Measurements from ENCODE around the gene VSX1. TPM values are rescaled to one million over a fixed set of nuclear protein-coding genes. Genes with fewer than 3 reads are reported as not detected.

The VSX1 gene
- total RNA-seq, 1 donor from 2014 or later = not detected

GRCh38 chr20:25076731-25077609 lies 5.0 kb downstream of the VSX1 start:
- Histone ChIP-seq H3K36me3 (no peaks in the 10 kb centered on the region), H3K4me1 (peaks cover 17% of the 10 kb centered on the region), H3K27ac (no peak overlapping the region), H3K27me3 (ENCODE audit: low read depth) (peaks cover 69% of the 10 kb centered on the region), H3K9me3 (no peaks in the 10 kb centered on the region), H3K4me3 (peak overlapping the region; percentile 38)
- ATAC-seq (peak; percentile 47 to 53), DNase-seq (no peak)
- intact Hi-C loops (cut with DNase I) = no loop called here
- TF ChIP-seq, protein P1, sequence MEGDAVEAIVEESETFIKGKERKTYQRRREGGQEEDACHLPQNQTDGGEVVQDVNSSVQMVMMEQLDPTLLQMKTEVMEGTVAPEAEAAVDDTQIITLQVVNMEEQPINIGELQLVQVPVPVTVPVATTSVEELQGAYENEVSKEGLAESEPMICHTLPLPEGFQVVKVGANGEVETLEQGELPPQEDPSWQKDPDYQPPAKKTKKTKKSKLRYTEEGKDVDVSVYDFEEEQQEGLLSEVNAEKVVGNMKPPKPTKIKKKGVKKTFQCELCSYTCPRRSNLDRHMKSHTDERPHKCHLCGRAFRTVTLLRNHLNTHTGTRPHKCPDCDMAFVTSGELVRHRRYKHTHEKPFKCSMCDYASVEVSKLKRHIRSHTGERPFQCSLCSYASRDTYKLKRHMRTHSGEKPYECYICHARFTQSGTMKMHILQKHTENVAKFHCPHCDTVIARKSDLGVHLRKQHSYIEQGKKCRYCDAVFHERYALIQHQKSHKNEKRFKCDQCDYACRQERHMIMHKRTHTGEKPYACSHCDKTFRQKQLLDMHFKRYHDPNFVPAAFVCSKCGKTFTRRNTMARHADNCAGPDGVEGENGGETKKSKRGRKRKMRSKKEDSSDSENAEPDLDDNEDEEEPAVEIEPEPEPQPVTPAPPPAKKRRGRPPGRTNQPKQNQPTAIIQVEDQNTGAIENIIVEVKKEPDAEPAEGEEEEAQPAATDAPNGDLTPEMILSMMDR (IDR thresholded peaks at IDR 0.05) = no peak

- H3K36me3 ChIP-seq = no peaks in the 10 kb centered on the region
- no peak overlapping the region for H3K27ac ChIP-seq
- no peak overlapping the region for H3K4me3 ChIP-seq
- TF ChIP-seq, protein P1 (IDR thresholded peaks at IDR 0.05) = no peak
- H3K27me3 ChIP-seq (ENCODE audit: low read depth) = peaks cover 68% of the 10 kb centered on the region
- no peak for DNase-seq
- ATAC-seq = no peak
- no peaks in the 10 kb centered on the region for H3K9me3 ChIP-seq
- peaks cover 17% of the 10 kb centered on the region for H3K4me1 ChIP-seq
- intact Hi-C loops (cut with DNase I) = no loop called here
These were observed 5.7 kb downstream of the VSX1 start for GRCh38 chr20:25076201-25076600.

DNA sequence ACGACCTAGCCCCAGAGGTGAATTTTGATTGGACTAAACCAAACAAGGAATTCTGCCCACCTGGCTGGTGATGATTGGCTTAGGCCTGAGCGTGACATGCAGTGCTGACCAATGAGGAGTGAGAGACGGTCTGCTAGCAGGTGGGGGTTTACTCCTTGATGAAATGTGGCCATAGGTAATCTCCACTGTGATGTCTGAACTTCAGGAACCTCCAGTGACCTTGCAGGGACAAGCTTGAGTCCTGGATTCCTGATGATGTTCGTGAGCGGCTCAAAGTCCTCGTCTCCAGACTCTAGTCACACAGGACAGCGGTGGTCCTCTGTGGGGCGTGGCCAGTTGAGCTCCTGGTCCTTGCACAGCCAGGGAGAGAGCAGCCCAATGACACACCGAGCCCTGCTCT lies 8.4 kb downstream of the VSX1 start:
- intact Hi-C loops (cut with DNase I) = no loop called here
- no peak for DNase-seq
- TF ChIP-seq, protein P1 (IDR thresholded peaks at IDR 0.05) = no peak

GRCh38 chr20:25072226-25072811 lies 9.6 kb downstream of the VSX1 start:
- Histone ChIP-seq H3K36me3 (no peaks in the 10 kb centered on the region), H3K4me3 (no peak overlapping the region), H3K27me3 (ENCODE audit: low read depth) (peaks cover 49% of the 10 kb centered on the region), H3K27ac (no peak overlapping the region), H3K4me1 (peaks cover 8% of the 10 kb centered on the region), H3K9me3 (no peaks in the 10 kb centered on the region)
- ATAC-seq = no peak
- TF ChIP-seq, protein P1 (IDR thresholded peaks at IDR 0.05) = no peak
- intact Hi-C loops (cut with DNase I) = no loop called here
- DNase-seq = no peak

More for the DNA sequence above, 8.4 kb downstream of the VSX1 start:
- Histone ChIP-seq H3K27ac (no peak overlapping the region), H3K4me3 (no peak overlapping the region), H3K27me3 (ENCODE audit: low read depth) (peaks cover 61% of the 10 kb centered on the region), H3K9me3 (no peaks in the 10 kb centered on the region), H3K36me3 (no peaks in the 10 kb centered on the region), H3K4me1 (peaks cover 17% of the 10 kb centered on the region)
- ATAC-seq = no peak

- Histone ChIP-seq H3K27ac (no peak overlapping the region), H3K27me3 (ENCODE audit: low read depth) (peaks cover 43% of the 10 kb centered on the region), H3K9me3 (no peaks in the 10 kb centered on the region), H3K4me1 (peaks cover 3% of the 10 kb centered on the region), H3K4me3 (no peak overlapping the region), H3K36me3 (no peaks in the 10 kb centered on the region)
- intact Hi-C loops (cut with DNase I) = no loop called here
- TF ChIP-seq, protein P1 (IDR thresholded peaks at IDR 0.05) = no peak
- DNase-seq = no peak
- ATAC-seq = no peak
These were observed 10.2 kb downstream of the VSX1 start for GRCh38 chr20:25071734-25072133.

Data from lower lobe of right lung (tissue), 2 donors.